ENCODE data around the gene IRF2BP1.
"Not testable (repeated sequence)": the region's sequence is repeated elsewhere in the genome, so short reads cannot be mapped to it uniquely, and the experiment has no call there.

The IRF2BP1 gene

GRCh38 chr19:45901912-45902650 is 16.1 kb upstream of the IRF2BP1 start, which contains the start of gene MYPOP:
Gene MYPOP, minus strand, starts transcription at chr19:45902613. Its CDS starts 840 bp downstream, at chr19:45901773.
- no peak for DNase-seq

GRCh38 chr19:45901432-45901911 is 15.5 kb upstream of the IRF2BP1 start:
- no peak for DNase-seq

GRCh38 chr19:45900738-45901431 is 14.9 kb upstream of the IRF2BP1 start:
- no peak for DNase-seq

GRCh38 chr19:45899919-45900589 is 14.1 kb upstream of the IRF2BP1 start:
- no peak for DNase-seq

GRCh38 chr19:45899253-45899652 is 13.3 kb upstream of the IRF2BP1 start:
- no peak for DNase-seq

- DNase-seq: no peak
Observed at GRCh38 chr19:45897261-45897812, 11.4 kb upstream of the IRF2BP1 start.

GRCh38 chr19:45895983-45896599 is 10.2 kb upstream of the IRF2BP1 start:
- not testable (repeated sequence) for DNase-seq

GRCh38 chr19:45895519-45895972 is 9.6 kb upstream of the IRF2BP1 start:
- no peak for DNase-seq

- no peak for DNase-seq
Observed at GRCh38 chr19:45890877-45891276, 4.9 kb upstream of the IRF2BP1 start.

GRCh38 chr19:45889210-45889885 is 3.4 kb upstream of the IRF2BP1 start:
- no peak for DNase-seq

- no peak for DNase-seq
Observed at GRCh38 chr19:45887200-45887710, 1.3 kb upstream of the IRF2BP1 start.

GRCh38 chr19:45886427-45887199 is 672 bp upstream of the IRF2BP1 start:
- peak; percentile 87 for DNase-seq

GRCh38 chr19:45884682-45885555 is 1.0 kb downstream of the IRF2BP1 start:
- no peak for DNase-seq

- no peak for DNase-seq
Observed at GRCh38 chr19:45883881-45884681, 1.9 kb downstream of the IRF2BP1 start.

GRCh38 chr19:45883586-45883880 is 2.4 kb downstream of the IRF2BP1 start:
- DNase-seq: no peak

GRCh38 chr19:45882652-45883585 is 3.0 kb downstream of the IRF2BP1 start:
- peak; percentile 5 for DNase-seq

- DNase-seq: no peak
Observed at GRCh38 chr19:45881909-45882528, 3.9 kb downstream of the IRF2BP1 start.

All from NCI-H345 (cell line).